Suppressor macrophage treated with lipopolysaccharide for 4 hours (primary cell): Measurements from ENCODE around the gene IL33.

Source experiments
- DNase-seq: peaks from one replicate; pipeline ENCODE4 v3.0.0-alpha.2; 2020

IL33 gene

DNA sequence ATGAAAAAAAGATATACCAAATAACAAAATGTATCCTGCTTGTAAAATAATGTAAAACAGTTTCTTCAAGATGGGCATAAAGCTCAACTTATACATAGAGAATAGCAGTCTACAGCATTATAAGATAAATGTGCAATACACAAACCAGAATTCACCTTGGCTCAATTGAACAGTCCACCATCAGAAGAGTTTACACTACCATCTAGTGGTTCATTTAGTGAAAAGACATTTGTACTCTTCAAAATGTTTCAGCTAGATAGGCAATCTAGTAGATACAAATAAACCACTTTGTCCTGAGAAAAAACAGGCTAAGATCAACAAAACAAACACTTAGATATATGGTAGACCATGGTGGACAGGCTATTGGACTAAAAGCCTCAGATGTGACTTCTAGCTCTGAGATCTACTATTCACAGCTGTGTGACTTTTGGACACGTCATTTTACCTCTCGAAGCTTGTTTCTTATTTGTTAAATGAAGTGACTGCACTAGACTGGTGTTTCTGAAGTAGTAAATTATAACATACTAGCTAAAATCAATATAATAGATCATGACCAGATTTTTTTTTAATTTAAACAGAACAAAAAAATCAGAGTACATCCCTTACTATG lies 90.5 kb downstream of the IL33 start:
- DNase-seq, result peak; percentile 38
